Smooth muscle cell (in vitro differentiated cells): ENCODE data around the gene AOC2. TPM values are rescaled to one million over a fixed set of nuclear protein-coding genes. Genes with fewer than 3 reads are reported as not detected.

Experiments
- DNase-seq: peaks from one replicate; lab custom pipeline; 2025; ENCODE audit not compliant: unreplicated experiment; lab: John Stamatoyannopoulos, UW
- H2AFZ ChIP-seq: fragments of 200-600 bp; sonication (generic); 2 replicates; pipeline ENCODE4 v1.6.0; 2016; ENCODE audit warnings: antibody characterized with exemption, low read depth, mild to moderate bottlenecking
- H3F3A ChIP-seq: fragments of 200-600 bp; sonication (generic); 2 replicates; pipeline ENCODE4 v1.6.0; 2017; ENCODE audit warnings: antibody characterized with exemption, low read depth
- H3K27ac ChIP-seq: fragments of 200-600 bp; sonication (generic); 2 replicates; pipeline ENCODE4 v1.5.1; 2016; ENCODE audit warnings: low read depth, mild to moderate bottlenecking
- H3K27me3 ChIP-seq: fragments of 200-600 bp; sonication (generic); 2 replicates; pipeline ENCODE4 v1.6.1; 2016; ENCODE audit warnings: low read depth, mild to moderate bottlenecking
- H3K36me3 ChIP-seq: fragments of 200-600 bp; sonication (generic); 2 replicates; pipeline ENCODE4 v1.5.1; 2016; ENCODE audit warnings: low read depth
- H3K4me1 ChIP-seq: fragments of 200-600 bp; sonication (generic); 2 replicates; pipeline ENCODE4 v1.5.1; 2016; ENCODE audit warnings: low read depth
- H3K4me2 ChIP-seq: fragments of 200-600 bp; sonication (generic); 2 replicates; pipeline ENCODE4 v1.6.0; 2016; ENCODE audit warnings: mild to moderate bottlenecking
- H3K4me3 ChIP-seq: fragments of 200-600 bp; sonication (generic); 2 replicates; pipeline ENCODE4 v1.5.1; 2016; ENCODE audit warnings: mild to moderate bottlenecking
- H3K79me2 ChIP-seq: fragments of 200-600 bp; sonication (generic); 2 replicates; pipeline ENCODE4 v1.6.0; 2016; ENCODE audit warnings: low read depth, mild to moderate bottlenecking
- H3K9ac ChIP-seq: fragments of 200-600 bp; sonication (generic); 2 replicates; pipeline ENCODE4 v1.6.0; 2016; ENCODE audit warnings: low read depth
- H3K9me3 ChIP-seq: fragments of 200-600 bp; sonication (generic); replicated peaks from 2 replicates; pipeline ENCODE4 v1.5.1; 2016; ENCODE audit warnings: low read depth
- H4K20me1 ChIP-seq: fragments of 200-600 bp; sonication (generic); 2 replicates; pipeline ENCODE4 v1.6.0; 2016; ENCODE audit warnings: low read depth
- WGBS: methylation state at CpG from one replicate; pipeline ENCODE4 v1.1.7; 2016; ENCODE audit warnings: low lambda C conversion rate; 5-methylcytosine and 5-hydroxymethylcytosine counted together
- polyA plus RNA-seq: library from polyadenylated mRNA; unstranded; fragments of >200 nt; fragmentation: Nextera tagmentation; extraction: Ambion mirVana; gene quantifications from 2 replicates; pipeline ENCODE4 v1.2.1, GENCODE V29; 2016
- total RNA-seq: library from RNA; depleted of rRNA; stranded (reverse); fragments of >200 nt; gene quantifications from 2 replicates; pipeline ENCODE4 v1.2.3, GENCODE V29; 2014
- TF ChIP-seq, protein P1 (sequence below): fragments of 200-600 bp; sonication (generic); IDR thresholded peaks from 2 replicates; pipeline ENCODE4 v1.5.1; 2017; ENCODE audit warnings: borderline replicate concordance, mild to moderate bottlenecking, antibody characterized with exemption; ENCODE audit not compliant: insufficient read depth, poor library complexity, severe bottlenecking

Gene AOC2
- total and polyA plus RNA-seq, 2 experiments from 2014 or later = 0.91 to 2.3 TPM

GRCh38 chr17:42852351-42852750 lies 8.0 kb downstream of the AOC2 start:
- H3K9ac ChIP-seq = no peak overlapping the region
- no peaks in the 10 kb centered on the region for H3K9me3 ChIP-seq
- no peaks in the 10 kb centered on the region for H3K79me2 ChIP-seq
- no peaks in the 10 kb centered on the region for H3F3A ChIP-seq
- H2AFZ ChIP-seq = no peak overlapping the region
- no peak overlapping the region for H3K27ac ChIP-seq
- H3K4me3 ChIP-seq = no peak overlapping the region
- no peaks in the 10 kb centered on the region for H3K4me1 ChIP-seq
- 96% methylated on average over 15 of the region's 15 CpGs for WGBS
- no peak overlapping the region for H3K4me2 ChIP-seq
- H3K27me3 ChIP-seq = peaks cover 3% of the 10 kb centered on the region
- H4K20me1 ChIP-seq = no peaks in the 10 kb centered on the region
- no peak for DNase-seq
- TF ChIP-seq, protein P1, sequence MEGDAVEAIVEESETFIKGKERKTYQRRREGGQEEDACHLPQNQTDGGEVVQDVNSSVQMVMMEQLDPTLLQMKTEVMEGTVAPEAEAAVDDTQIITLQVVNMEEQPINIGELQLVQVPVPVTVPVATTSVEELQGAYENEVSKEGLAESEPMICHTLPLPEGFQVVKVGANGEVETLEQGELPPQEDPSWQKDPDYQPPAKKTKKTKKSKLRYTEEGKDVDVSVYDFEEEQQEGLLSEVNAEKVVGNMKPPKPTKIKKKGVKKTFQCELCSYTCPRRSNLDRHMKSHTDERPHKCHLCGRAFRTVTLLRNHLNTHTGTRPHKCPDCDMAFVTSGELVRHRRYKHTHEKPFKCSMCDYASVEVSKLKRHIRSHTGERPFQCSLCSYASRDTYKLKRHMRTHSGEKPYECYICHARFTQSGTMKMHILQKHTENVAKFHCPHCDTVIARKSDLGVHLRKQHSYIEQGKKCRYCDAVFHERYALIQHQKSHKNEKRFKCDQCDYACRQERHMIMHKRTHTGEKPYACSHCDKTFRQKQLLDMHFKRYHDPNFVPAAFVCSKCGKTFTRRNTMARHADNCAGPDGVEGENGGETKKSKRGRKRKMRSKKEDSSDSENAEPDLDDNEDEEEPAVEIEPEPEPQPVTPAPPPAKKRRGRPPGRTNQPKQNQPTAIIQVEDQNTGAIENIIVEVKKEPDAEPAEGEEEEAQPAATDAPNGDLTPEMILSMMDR = no peak
- no peaks in the 10 kb centered on the region for H3K36me3 ChIP-seq

DNA sequence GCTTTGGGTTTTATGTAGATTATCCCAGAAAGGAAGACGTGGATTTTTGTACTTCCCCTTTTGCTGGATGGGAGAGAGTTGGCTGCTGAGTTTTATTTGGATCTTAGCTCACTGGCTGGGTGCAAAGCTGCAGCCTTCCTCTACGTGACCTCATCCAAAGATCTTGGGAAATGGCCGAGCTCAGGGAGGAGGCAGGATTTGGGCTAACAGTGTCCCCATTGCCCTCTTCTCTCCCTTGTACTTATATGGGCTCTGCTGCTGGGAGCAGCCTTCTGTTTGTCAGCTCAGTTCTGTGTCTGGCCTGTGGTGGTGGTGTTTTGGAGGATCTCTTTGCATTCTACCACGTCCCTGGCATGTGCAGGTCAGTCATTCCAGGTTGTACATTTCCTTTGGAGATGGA lies 8.6 kb downstream of the AOC2 start:
- H3K27ac ChIP-seq = no peak overlapping the region
- TF ChIP-seq, protein P1 = no peak
- no peak overlapping the region for H3K9ac ChIP-seq
- no peaks in the 10 kb centered on the region for H3K36me3 ChIP-seq
- H3K9me3 ChIP-seq = no peaks in the 10 kb centered on the region
- no peaks in the 10 kb centered on the region for H4K20me1 ChIP-seq
- DNase-seq = no peak
- H3F3A ChIP-seq = no peaks in the 10 kb centered on the region
- no peaks in the 10 kb centered on the region for H3K79me2 ChIP-seq
- H3K4me2 ChIP-seq = no peak overlapping the region
- peaks cover 3% of the 10 kb centered on the region for H3K27me3 ChIP-seq
- H2AFZ ChIP-seq = no peak overlapping the region
- no peak overlapping the region for H3K4me3 ChIP-seq
- no peaks in the 10 kb centered on the region for H3K4me1 ChIP-seq
- WGBS = 84% methylated on average over 4 of the region's 4 CpGs

GRCh38 chr17:42853597-42853967 lies 9.2 kb downstream of the AOC2 start:
- Histone ChIP-seq H3K27me3 (peaks cover 3% of the 10 kb centered on the region), H3K4me3 (no peak overlapping the region), H2AFZ (no peak overlapping the region), H3K4me1 (no peaks in the 10 kb centered on the region), H3K9me3 (no peaks in the 10 kb centered on the region), H4K20me1 (no peaks in the 10 kb centered on the region), H3F3A (no peaks in the 10 kb centered on the region), H3K27ac (no peak overlapping the region), H3K36me3 (no peaks in the 10 kb centered on the region), H3K4me2 (no peak overlapping the region), H3K9ac (no peak overlapping the region), H3K79me2 (no peaks in the 10 kb centered on the region)
- TF ChIP-seq, protein P1 = no peak
- WGBS = 97% methylated on average over 5 of the region's 5 CpGs
- DNase-seq = no peak

GRCh38 chr17:42853968-42854790 lies 9.8 kb downstream of the AOC2 start:
- 93% methylated on average over 14 of the region's 15 CpGs for WGBS
- Histone ChIP-seq H3F3A (no peaks in the 10 kb centered on the region), H3K4me2 (no peak overlapping the region), H3K36me3 (no peaks in the 10 kb centered on the region), H3K27ac (no peak overlapping the region), H2AFZ (no peak overlapping the region), H4K20me1 (no peaks in the 10 kb centered on the region), H3K9me3 (no peaks in the 10 kb centered on the region), H3K79me2 (no peaks in the 10 kb centered on the region), H3K4me1 (no peaks in the 10 kb centered on the region), H3K27me3 (peaks cover 3% of the 10 kb centered on the region), H3K4me3 (no peak overlapping the region), H3K9ac (no peak overlapping the region)
- no peak for DNase-seq
- TF ChIP-seq, protein P1 = no peak
